ENCODE results near the gene COL5A3.

DNA sequence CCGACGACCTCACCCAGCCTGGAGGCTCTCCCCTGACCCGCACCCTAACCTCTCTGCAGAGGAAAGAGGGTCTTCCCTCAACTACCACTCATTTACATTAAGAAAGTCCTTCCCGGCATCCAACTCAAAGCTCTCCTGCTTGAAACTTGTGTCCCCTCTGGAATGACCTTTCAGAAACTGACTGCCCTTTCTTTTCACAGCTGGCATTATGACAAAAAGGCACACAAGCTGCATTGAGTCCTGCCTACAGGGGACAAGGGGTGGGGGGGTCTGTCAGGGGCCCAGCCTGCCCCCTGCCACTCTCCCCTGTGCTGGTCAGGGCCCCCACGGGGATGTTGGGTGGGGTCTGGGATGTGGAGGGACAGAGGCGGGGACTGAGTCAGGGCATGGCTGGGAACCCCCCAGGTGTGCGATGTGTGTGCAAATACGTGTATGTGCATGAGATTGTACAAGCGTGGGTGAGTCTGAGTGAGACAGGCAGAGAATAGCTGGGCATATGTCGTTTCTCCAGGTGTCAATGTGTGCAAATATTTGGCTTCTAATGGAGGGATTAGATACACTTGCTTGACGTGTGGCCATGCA is 2.0 kb downstream of the COL5A3 start:
- TF ChIP-seq, protein P1, sequence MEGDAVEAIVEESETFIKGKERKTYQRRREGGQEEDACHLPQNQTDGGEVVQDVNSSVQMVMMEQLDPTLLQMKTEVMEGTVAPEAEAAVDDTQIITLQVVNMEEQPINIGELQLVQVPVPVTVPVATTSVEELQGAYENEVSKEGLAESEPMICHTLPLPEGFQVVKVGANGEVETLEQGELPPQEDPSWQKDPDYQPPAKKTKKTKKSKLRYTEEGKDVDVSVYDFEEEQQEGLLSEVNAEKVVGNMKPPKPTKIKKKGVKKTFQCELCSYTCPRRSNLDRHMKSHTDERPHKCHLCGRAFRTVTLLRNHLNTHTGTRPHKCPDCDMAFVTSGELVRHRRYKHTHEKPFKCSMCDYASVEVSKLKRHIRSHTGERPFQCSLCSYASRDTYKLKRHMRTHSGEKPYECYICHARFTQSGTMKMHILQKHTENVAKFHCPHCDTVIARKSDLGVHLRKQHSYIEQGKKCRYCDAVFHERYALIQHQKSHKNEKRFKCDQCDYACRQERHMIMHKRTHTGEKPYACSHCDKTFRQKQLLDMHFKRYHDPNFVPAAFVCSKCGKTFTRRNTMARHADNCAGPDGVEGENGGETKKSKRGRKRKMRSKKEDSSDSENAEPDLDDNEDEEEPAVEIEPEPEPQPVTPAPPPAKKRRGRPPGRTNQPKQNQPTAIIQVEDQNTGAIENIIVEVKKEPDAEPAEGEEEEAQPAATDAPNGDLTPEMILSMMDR (IDR thresholded peaks at IDR 0.05), result no peak
- TF ChIP-seq POLR2A (IDR thresholded peaks at IDR 0.05), result no peak
